Measurements from ENCODE around the gene TIAM2. TPM values are rescaled to one million over a fixed set of nuclear protein-coding genes. Genes with fewer than 3 reads are reported as not detected.

The TIAM2 gene
- total RNA-seq, 1 experiment from 2014 or later: 9.1 TPM

GRCh38 chr6:155275808-155276480, 280.8 kb downstream of the TIAM2 start:
- intact Hi-C loops (cut with micrococcal nuclease; ENCODE audit: unreplicated experiment): no loop called here
- ChIA-PET POLR2A (ENCODE audit: low non-redundant PET) (no interaction called here), CTCF (no interaction called here)
- Histone ChIP-seq H3K27me3 (replicated peaks; ENCODE audit: insufficient read depth, low read depth, low read length, poor library complexity) (no peaks in the 10 kb centered on the region), H3K4me1 (ENCODE audit: insufficient read depth, low read length, poor library complexity, severe bottlenecking) (peaks cover 31% of the 10 kb centered on the region), H3K27ac (ENCODE audit: low read depth, low read length, poor library complexity, severe bottlenecking) (no peak overlapping the region), H3K36me3 (ENCODE audit: insufficient read depth, low read length, poor library complexity, severe bottlenecking) (peaks cover 14% of the 10 kb centered on the region), H3K9me3 (ENCODE audit: low read depth, low read length, poor library complexity, severe bottlenecking) (no peaks in the 10 kb centered on the region), H3K4me3 (ENCODE audit: low read depth, low read length, poor library complexity, severe bottlenecking) (no peak overlapping the region)
- no TSS peak for BruUV-seq (replicated peaks)
- no peak for DNase-seq (ENCODE audit: low spot score)
- no peak for TF ChIP-seq EZH2 (IDR thresholded peaks at IDR 0.05; ENCODE audit: borderline replicate concordance, low read depth, low read length, poor library complexity, severe bottlenecking)
- TF ChIP-seq CTCF (conservative IDR thresholded peaks at IDR 0.05; ENCODE audit: low read depth, low read length): no peak

GRCh38 chr6:155276638-155277037, 281.5 kb downstream of the TIAM2 start:
- TF ChIP-seq EZH2 (IDR thresholded peaks at IDR 0.05; ENCODE audit: borderline replicate concordance, low read depth, low read length, poor library complexity, severe bottlenecking): no peak
- no peak for TF ChIP-seq CTCF (conservative IDR thresholded peaks at IDR 0.05; ENCODE audit: low read depth, low read length)
- Histone ChIP-seq H3K36me3 (ENCODE audit: insufficient read depth, low read length, poor library complexity, severe bottlenecking) (peaks cover 14% of the 10 kb centered on the region), H3K27me3 (replicated peaks; ENCODE audit: insufficient read depth, low read depth, low read length, poor library complexity) (no peaks in the 10 kb centered on the region), H3K4me3 (ENCODE audit: low read depth, low read length, poor library complexity, severe bottlenecking) (no peak overlapping the region), H3K9me3 (ENCODE audit: low read depth, low read length, poor library complexity, severe bottlenecking) (no peaks in the 10 kb centered on the region), H3K4me1 (ENCODE audit: insufficient read depth, low read length, poor library complexity, severe bottlenecking) (peaks cover 28% of the 10 kb centered on the region), H3K27ac (ENCODE audit: low read depth, low read length, poor library complexity, severe bottlenecking) (no peak overlapping the region)
- no peak for DNase-seq (ENCODE audit: low spot score)
- intact Hi-C loops (cut with micrococcal nuclease; ENCODE audit: unreplicated experiment): no loop called here
- BruUV-seq (replicated peaks): no TSS peak
- CTCF ChIA-PET: no interaction called here
- POLR2A ChIA-PET (ENCODE audit: low non-redundant PET): interaction anchor here (0.5 kb wide), 1 partner anchor 254 kb away, joined by 4 read pairs; no protein-coding TSS in a partner anchor

GRCh38 chr6:155278319-155279049, 283.4 kb downstream of the TIAM2 start:
- Histone ChIP-seq H3K4me1 (ENCODE audit: insufficient read depth, low read length, poor library complexity, severe bottlenecking) (peaks cover 19% of the 10 kb centered on the region), H3K27ac (ENCODE audit: low read depth, low read length, poor library complexity, severe bottlenecking) (no peak overlapping the region), H3K4me3 (ENCODE audit: low read depth, low read length, poor library complexity, severe bottlenecking) (no peak overlapping the region), H3K27me3 (replicated peaks; ENCODE audit: insufficient read depth, low read depth, low read length, poor library complexity) (no peaks in the 10 kb centered on the region), H3K9me3 (ENCODE audit: low read depth, low read length, poor library complexity, severe bottlenecking) (no peaks in the 10 kb centered on the region), H3K36me3 (ENCODE audit: insufficient read depth, low read length, poor library complexity, severe bottlenecking) (peaks cover 10% of the 10 kb centered on the region)
- intact Hi-C loops (cut with micrococcal nuclease; ENCODE audit: unreplicated experiment): no loop called here
- POLR2A ChIA-PET (ENCODE audit: low non-redundant PET): interaction anchor here (0.7 kb wide), 1 partner anchor 953 kb away, joined by 6 read pairs; no protein-coding TSS in a partner anchor
- CTCF ChIA-PET: no interaction called here
- DNase-seq (ENCODE audit: low spot score): no peak
- TF ChIP-seq CTCF (conservative IDR thresholded peaks at IDR 0.05; ENCODE audit: low read depth, low read length) (no peak), EZH2 (IDR thresholded peaks at IDR 0.05; ENCODE audit: borderline replicate concordance, low read depth, low read length, poor library complexity, severe bottlenecking) (no peak)
- BruUV-seq (replicated peaks): no TSS peak

Data from A673 (cell line).